Kidney epithelial cell (primary cell): Measurements from ENCODE around the gene APOBR. TPM values are rescaled to one million over a fixed set of nuclear protein-coding genes. Genes with fewer than 3 reads are reported as not detected.

Experiments
- DNase-seq: peaks from one replicate; pipeline ENCODE4 v3.0.0-alpha.2; 2010; ENCODE audit warnings: low read depth
- H3K27me3 ChIP-seq: 2 replicates; pipeline ENCODE4 v1.6.0; 2011; ENCODE audit warnings: low read length; ENCODE audit not compliant: control insufficient read depth, insufficient read depth
- H3K36me3 ChIP-seq: 2 replicates; pipeline ENCODE4 v1.5.1; 2011; ENCODE audit warnings: low read length; ENCODE audit not compliant: control insufficient read depth, insufficient read depth
- H3K4me3 ChIP-seq: 2 replicates; pipeline ENCODE4 v1.5.1; 2011; ENCODE audit warnings: low read depth, mild to moderate bottlenecking, control low read depth, low read length
- CTCF ChIP-seq: IDR thresholded peaks from 2 replicates; pipeline ENCODE4 v1.5.1; 2011; ENCODE audit warnings: mild to moderate bottlenecking, moderate library complexity, low read length, control low read depth, inconsistent platforms; ENCODE audit not compliant: insufficient read depth, poor library complexity, severe bottlenecking
- total RNA-seq: library from RNA; depleted of rRNA; stranded (reverse); fragments of >200 nt; gene quantifications from 2 replicates; pipeline ENCODE4 v1.2.3, GENCODE V29; 2015

Gene APOBR
- total RNA-seq, 1 donor from 2014 or later = 0.21 TPM

- H3K27me3 ChIP-seq = peaks cover 3% of the 10 kb centered on the region
- H3K36me3 ChIP-seq = no peaks in the 10 kb centered on the region
- TF ChIP-seq CTCF = no peak
- DNase-seq = no peak
- peak overlapping the region; percentile 73 for H3K4me3 ChIP-seq
Measured at GRCh38 chr16:28492511-28492910, 1.9 kb upstream of the APOBR start.

- TF ChIP-seq CTCF = no peak
- no peaks in the 10 kb centered on the region for H3K36me3 ChIP-seq
- no peak overlapping the region for H3K4me3 ChIP-seq
- no peak for DNase-seq
- H3K27me3 ChIP-seq = peaks cover 3% of the 10 kb centered on the region
Measured at GRCh38 chr16:28495098-28495793, 803 bp downstream of the APOBR start.

- no peak for TF ChIP-seq CTCF
- DNase-seq = no peak
- no peak overlapping the region for H3K4me3 ChIP-seq
- no peaks in the 10 kb centered on the region for H3K36me3 ChIP-seq
- H3K27me3 ChIP-seq = peaks cover 3% of the 10 kb centered on the region
Measured at GRCh38 chr16:28495795-28496749, 1.6 kb downstream of the APOBR start.

- H3K27me3 ChIP-seq = peaks cover 3% of the 10 kb centered on the region
- DNase-seq = no peak
- H3K36me3 ChIP-seq = no peaks in the 10 kb centered on the region
- H3K4me3 ChIP-seq = no peak overlapping the region
- TF ChIP-seq CTCF = no peak
Measured at GRCh38 chr16:28496844-28497243, 2.4 kb downstream of the APOBR start.

GRCh38 chr16:28497386-28497785 lies 2.9 kb downstream of the APOBR start:
- peaks cover 3% of the 10 kb centered on the region for H3K27me3 ChIP-seq
- TF ChIP-seq CTCF = no peak
- no peaks in the 10 kb centered on the region for H3K36me3 ChIP-seq

More at GRCh38 chr16:28497386-28497785, 2.9 kb downstream of the APOBR start:
- no peak for DNase-seq
- no peak overlapping the region for H3K4me3 ChIP-seq
